GM12891 (cell line): ENCODE data around the gene DPPA3.

Experiments
- POLR2A ChIP-seq: IDR thresholded peaks from 2 replicates; pipeline ENCODE4 v1.6.1; 2011; ENCODE audit warnings: low read depth, low read length, control low read depth
- POLR2AphosphoS5 ChIP-seq: IDR thresholded peaks from 2 replicates; pipeline ENCODE4 v1.6.1; 2011; ENCODE audit warnings: low read depth, low read length, control low read depth
- SPI1 ChIP-seq: IDR thresholded peaks from 2 replicates; pipeline ENCODE4 v1.6.1; 2011; ENCODE audit warnings: low read depth, low read length, control low read depth
- TAF1 ChIP-seq: IDR thresholded peaks from 2 replicates; pipeline ENCODE4 v1.6.1; 2011; ENCODE audit warnings: low read depth, low read length, control low read depth

DNA sequence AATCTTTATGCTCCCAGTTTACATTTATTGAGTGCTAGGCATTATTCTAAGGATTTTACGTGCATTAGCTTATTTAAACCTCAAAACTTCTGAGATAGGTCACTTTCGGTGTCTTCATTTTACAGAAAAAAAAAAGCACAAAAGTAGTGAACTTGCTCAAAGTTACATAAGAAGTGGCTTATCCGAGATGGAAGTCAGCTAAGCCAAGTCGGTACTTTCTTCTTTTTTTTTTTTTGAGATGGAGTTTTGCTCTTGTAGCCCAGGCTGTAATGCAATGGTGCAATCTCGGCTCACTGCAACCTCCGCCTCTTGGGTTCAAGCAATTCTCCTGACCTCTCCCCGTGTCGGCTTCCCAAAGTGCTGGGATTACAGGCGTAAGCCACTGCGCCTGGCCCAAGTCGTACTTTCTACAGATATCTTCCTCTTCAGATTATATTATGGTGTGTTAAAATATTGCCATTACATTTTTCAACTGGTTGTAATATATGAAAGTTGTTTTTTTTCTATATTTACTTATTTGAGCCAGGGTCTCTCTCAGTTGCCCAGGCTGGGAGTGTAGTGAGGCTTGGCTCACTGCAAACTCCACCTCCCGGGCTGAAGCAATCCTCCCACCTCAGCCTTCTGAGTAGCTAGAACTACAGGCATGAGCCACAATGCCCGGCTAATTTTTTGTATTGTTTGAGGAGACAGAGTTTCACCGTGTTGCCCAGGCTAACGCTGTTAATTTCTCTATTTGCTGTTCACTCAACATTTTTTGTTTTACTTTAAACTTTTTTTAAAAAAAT lies 8.9 kb downstream of the DPPA3 start:
- no peak for TF ChIP-seq POLR2A
- TF ChIP-seq SPI1: no peak
- no peak for TF ChIP-seq POLR2AphosphoS5
- no peak for TF ChIP-seq TAF1
